Chondrocyte (in vitro differentiated cells): ENCODE results near the gene LPAR1. TPM values are rescaled to one million over a fixed set of nuclear protein-coding genes. Genes with fewer than 3 reads are reported as not detected.

Source experiments
- DNase-seq: peaks from one replicate; pipeline ENCODE4 v3.0.0; 2021; ENCODE audit warnings: mixed read lengths, low spot score
- H3K27ac Mint-ChIP-seq: one replicate; pipeline ENCODE4 v1.8.0; 2021; ENCODE audit warnings: mild to moderate bottlenecking, moderate library complexity, mixed read lengths; ENCODE audit not compliant: unreplicated experiment
- H3K27me3 Mint-ChIP-seq: 2 replicates; pipeline ENCODE4 v1.8.0; 2021; ENCODE audit warnings: low read depth, mixed read lengths
- H3K36me3 Mint-ChIP-seq: 2 replicates; pipeline ENCODE4 v1.8.0; 2021; ENCODE audit warnings: low read depth, mixed read lengths
- H3K4me1 Mint-ChIP-seq: 2 replicates; pipeline ENCODE4 v1.8.0; 2021; ENCODE audit warnings: low read depth, mild to moderate bottlenecking, mixed read lengths
- H3K4me3 Mint-ChIP-seq: one replicate; pipeline ENCODE4 v1.8.0; 2021; ENCODE audit warnings: mild to moderate bottlenecking, moderate library complexity, mixed read lengths; ENCODE audit not compliant: unreplicated experiment
- H3K9me3 Mint-ChIP-seq: 2 replicates; pipeline ENCODE4 v1.8.0; 2021; ENCODE audit warnings: low read depth, mixed read lengths
- total RNA-seq: library from RNA; stranded (reverse); gene quantifications from 3 replicates; pipeline ENCODE4 v1.2.1, GENCODE V29; 2021
- TF ChIP-seq, protein P1 (sequence below): fragments of 200-600 bp; sonication (generic); IDR thresholded peaks from 2 replicates; pipeline ENCODE4 v1.5.0; 2021; ENCODE audit warnings: antibody characterized with exemption, mild to moderate bottlenecking, moderate library complexity

Gene LPAR1
- total RNA-seq, 1 donor from 2014 or later = 33.5 TPM

DNA sequence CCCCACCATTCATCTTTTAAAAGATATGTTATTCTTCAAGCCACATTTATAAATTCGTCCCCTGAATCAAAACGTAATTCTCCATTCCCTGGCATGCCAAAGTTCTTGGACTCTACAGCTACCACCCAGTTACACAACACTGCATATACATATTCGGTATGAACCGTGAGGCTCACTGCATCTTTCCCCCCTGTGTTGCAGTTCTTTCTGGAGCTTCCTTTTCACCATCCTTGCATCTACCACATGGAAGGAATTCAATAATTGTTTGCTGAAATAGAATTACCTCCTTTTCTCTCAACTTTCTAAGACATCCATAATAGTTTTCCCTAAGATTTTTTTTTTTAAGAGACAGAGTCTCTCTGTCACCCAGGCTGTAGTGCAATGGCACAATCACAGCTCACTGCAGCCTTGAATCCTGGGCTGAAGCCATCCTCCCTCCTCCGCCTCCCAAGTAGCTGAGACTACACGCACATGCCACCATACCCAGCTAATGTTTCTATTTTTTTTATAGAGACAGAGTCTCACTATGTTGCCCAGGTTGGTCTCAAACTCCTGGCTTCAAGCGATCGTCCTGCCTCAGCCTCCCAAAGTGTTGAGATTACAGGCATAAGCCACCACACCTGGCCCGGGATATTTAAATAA is 3.3 kb downstream of the LPAR1 start:
- no peak for DNase-seq
- peaks cover 51% of the 10 kb centered on the region for H3K4me1 Mint-ChIP-seq
- no peaks in the 10 kb centered on the region for H3K9me3 Mint-ChIP-seq
- no peak overlapping the region for H3K4me3 Mint-ChIP-seq
- TF ChIP-seq, protein P1, sequence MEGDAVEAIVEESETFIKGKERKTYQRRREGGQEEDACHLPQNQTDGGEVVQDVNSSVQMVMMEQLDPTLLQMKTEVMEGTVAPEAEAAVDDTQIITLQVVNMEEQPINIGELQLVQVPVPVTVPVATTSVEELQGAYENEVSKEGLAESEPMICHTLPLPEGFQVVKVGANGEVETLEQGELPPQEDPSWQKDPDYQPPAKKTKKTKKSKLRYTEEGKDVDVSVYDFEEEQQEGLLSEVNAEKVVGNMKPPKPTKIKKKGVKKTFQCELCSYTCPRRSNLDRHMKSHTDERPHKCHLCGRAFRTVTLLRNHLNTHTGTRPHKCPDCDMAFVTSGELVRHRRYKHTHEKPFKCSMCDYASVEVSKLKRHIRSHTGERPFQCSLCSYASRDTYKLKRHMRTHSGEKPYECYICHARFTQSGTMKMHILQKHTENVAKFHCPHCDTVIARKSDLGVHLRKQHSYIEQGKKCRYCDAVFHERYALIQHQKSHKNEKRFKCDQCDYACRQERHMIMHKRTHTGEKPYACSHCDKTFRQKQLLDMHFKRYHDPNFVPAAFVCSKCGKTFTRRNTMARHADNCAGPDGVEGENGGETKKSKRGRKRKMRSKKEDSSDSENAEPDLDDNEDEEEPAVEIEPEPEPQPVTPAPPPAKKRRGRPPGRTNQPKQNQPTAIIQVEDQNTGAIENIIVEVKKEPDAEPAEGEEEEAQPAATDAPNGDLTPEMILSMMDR = no peak
- no peak overlapping the region for H3K27ac Mint-ChIP-seq
- H3K36me3 Mint-ChIP-seq = no peaks in the 10 kb centered on the region
- H3K27me3 Mint-ChIP-seq = no peaks in the 10 kb centered on the region

GRCh38 chr9:111034170-111034897 is 3.9 kb downstream of the LPAR1 start:
- Mint-ChIP-seq H3K4me1 (peaks cover 51% of the 10 kb centered on the region), H3K27me3 (no peaks in the 10 kb centered on the region), H3K27ac (no peak overlapping the region), H3K4me3 (no peak overlapping the region), H3K9me3 (no peaks in the 10 kb centered on the region), H3K36me3 (peaks cover 1% of the 10 kb centered on the region)
- TF ChIP-seq, protein P1 = no peak
- no peak for DNase-seq

- Mint-ChIP-seq H3K36me3 (peaks cover 5% of the 10 kb centered on the region), H3K27ac (no peak overlapping the region)
Measured at GRCh38 chr9:111030492-111030891, 7.8 kb downstream of the LPAR1 start.

GRCh38 chr9:111029260-111029659 is 9.0 kb downstream of the LPAR1 start:
- TF ChIP-seq, protein P1 = no peak
- Mint-ChIP-seq H3K27me3 (no peaks in the 10 kb centered on the region), H3K4me1 (peaks cover 23% of the 10 kb centered on the region), H3K4me3 (no peak overlapping the region), H3K36me3 (peaks cover 7% of the 10 kb centered on the region), H3K9me3 (peaks cover 5% of the 10 kb centered on the region), H3K27ac (no peak overlapping the region)
- no peak for DNase-seq

More at GRCh38 chr9:111030492-111030891, 7.8 kb downstream of the LPAR1 start:
- Mint-ChIP-seq H3K27me3 (no peaks in the 10 kb centered on the region), H3K4me1 (peaks cover 34% of the 10 kb centered on the region), H3K9me3 (peaks cover under 1% of the 10 kb centered on the region), H3K4me3 (no peak overlapping the region)
- TF ChIP-seq, protein P1 = no peak
- no peak for DNase-seq

DNA sequence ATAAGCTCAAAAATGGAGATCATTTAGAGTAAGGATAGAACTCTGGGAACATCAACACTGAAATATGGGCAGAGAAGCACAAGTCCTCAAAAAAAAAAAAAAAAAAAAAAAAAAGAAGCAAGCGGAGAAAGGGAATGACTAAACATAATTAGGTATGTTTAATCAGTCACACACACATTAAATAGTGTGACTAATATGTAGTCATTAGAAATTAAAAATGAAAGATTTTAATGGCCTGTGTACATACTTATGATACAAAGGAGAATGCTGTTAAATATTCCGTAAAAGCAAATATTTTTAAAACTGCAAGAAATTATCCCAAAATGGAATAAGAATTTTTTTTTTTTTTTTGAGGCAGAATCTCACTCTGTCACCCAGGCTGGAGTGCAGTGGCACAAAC is 10.5 kb downstream of the LPAR1 start:
- peaks cover 9% of the 10 kb centered on the region for H3K36me3 Mint-ChIP-seq
- no peaks in the 10 kb centered on the region for H3K27me3 Mint-ChIP-seq
- TF ChIP-seq, protein P1 = no peak
- H3K27ac Mint-ChIP-seq = no peak overlapping the region
- no peak overlapping the region for H3K4me3 Mint-ChIP-seq
- no peak for DNase-seq
- peaks cover 19% of the 10 kb centered on the region for H3K4me1 Mint-ChIP-seq
- peaks cover 5% of the 10 kb centered on the region for H3K9me3 Mint-ChIP-seq
